Brain microvascular endothelial cell (primary cell): Measurements from ENCODE around the gene SNIP1.

Experiments
- DNase-seq: peaks from one replicate; pipeline ENCODE4 v3.0.0-alpha.2; 2020
- H3K27ac ChIP-seq: fragments of 250-450 bp; sonication (Bioruptor Pico); 2 replicates; pipeline ENCODE4 v1.5.1; 2020; ENCODE audit warnings: mild to moderate bottlenecking, moderate library complexity
- H3K27me3 ChIP-seq: fragments of 250-450 bp; sonication (Bioruptor Pico); replicated peaks from 2 replicates; pipeline ENCODE4 v1.5.1; 2020; ENCODE audit warnings: mild to moderate bottlenecking
- H3K36me3 ChIP-seq: fragments of 250-450 bp; sonication (Bioruptor Pico); replicated peaks from 2 replicates; pipeline ENCODE4 v1.5.1; 2020; ENCODE audit warnings: mild to moderate bottlenecking
- H3K4me3 ChIP-seq: 2 replicates; pipeline ENCODE4 v1.5.1; 2011; ENCODE audit warnings: low read depth, mild to moderate bottlenecking, control low read depth, low read length, moderate library complexity
- CTCF ChIP-seq: IDR thresholded peaks from 2 replicates; pipeline ENCODE4 v1.5.1; 2011; ENCODE audit warnings: low read depth, mild to moderate bottlenecking, moderate library complexity, low read length, control low read depth, inconsistent platforms; ENCODE audit errors: missing control alignments
- in situ Hi-C: cut with HindIII; loops from 2 replicates; pipeline ENCODE4 v1.10.0; 2017; ENCODE audit warnings: low sequenced_read_pairs, low pct_ligation_motif_present

SNIP1 gene

GRCh38 chr1:37553927-37554808 is at the start of gene SNIP1:
Gene SNIP1, minus strand, starts transcription at chr1:37554293. Its CDS starts 64 bp downstream, at chr1:37554229.
- in situ Hi-C loops, result no loop called here
- peak within 1 kb of the TSS; percentile 97 for H3K4me3 ChIP-seq
- peak within 1 kb of the TSS; percentile 79 for H3K27ac ChIP-seq
- no peak for TF ChIP-seq CTCF
- H3K27me3 ChIP-seq, result no peaks in the 10 kb centered on the region
- peaks cover 2% of the 10 kb centered on the region for H3K36me3 ChIP-seq
- DNase-seq, result peak; percentile 93

GRCh38 chr1:37602750-37603694 is 48.9 kb upstream of the SNIP1 start:
- TF ChIP-seq CTCF, result peak; percentile 87
- in situ Hi-C loops, result no loop called here
- peaks cover 7% of the 10 kb centered on the region for H3K27me3 ChIP-seq
- H3K36me3 ChIP-seq, result no peaks in the 10 kb centered on the region
- no peak overlapping the region for H3K27ac ChIP-seq
- H3K4me3 ChIP-seq, result no peak overlapping the region
- peak; percentile 24 for DNase-seq

- no peaks in the 10 kb centered on the region for H3K36me3 ChIP-seq
- in situ Hi-C loops, result no loop called here
- peaks cover 2% of the 10 kb centered on the region for H3K27me3 ChIP-seq
- no peak for DNase-seq
- no peak overlapping the region for H3K27ac ChIP-seq
- no peak for TF ChIP-seq CTCF
- no peak overlapping the region for H3K4me3 ChIP-seq
These were observed 47.3 kb upstream of the SNIP1 start for GRCh38 chr1:37601441-37601840.

- DNase-seq, result no peak
- H3K27ac ChIP-seq, result no peak overlapping the region
- no peaks in the 10 kb centered on the region for H3K36me3 ChIP-seq
- peaks cover 2% of the 10 kb centered on the region for H3K27me3 ChIP-seq
- TF ChIP-seq CTCF, result no peak
- no peak overlapping the region for H3K4me3 ChIP-seq
- in situ Hi-C loops, result no loop called here
These were observed 45.8 kb upstream of the SNIP1 start for GRCh38 chr1:37599940-37600339.

- peaks cover 22% of the 10 kb centered on the region for H3K36me3 ChIP-seq
- H3K27ac ChIP-seq, result peak overlapping the region; percentile 92
- no peaks in the 10 kb centered on the region for H3K27me3 ChIP-seq
- TF ChIP-seq CTCF, result no peak
- in situ Hi-C loops, result no loop called here
- peak overlapping the region; percentile 80 for H3K4me3 ChIP-seq
- DNase-seq, result no peak
These were observed 42.1 kb upstream of the SNIP1 start for GRCh38 chr1:37596182-37596667.
